Spleen (tissue), 7 donors: ENCODE measurements around the gene NRK.

Experiments used
- CTCF ChIP-seq, 11 experiments: fragments of 200-600 bp in 7 of 11; fragments of 450-650 bp in 4 of 11; sonication (generic) in 4 of 11; IDR thresholded peaks in 8 of 11; conservative IDR thresholded peaks in 3 of 11; 1 replicate in 7 of 11; 2 replicates in 4 of 11; pipeline versions ENCODE4 v1.4.0 to v1.8.0; 2016 to 2021; ENCODE audit warnings: antibody characterized with exemption in 11 of 11, inconsistent platforms in 4 of 11, mild to moderate bottlenecking in 1 of 11
- POLR2A ChIP-seq, 3 donors: fragments of 450-650 bp; IDR thresholded peaks; one replicate each; pipeline ENCODE4 v1.5.1; 2017; ENCODE audit warnings: antibody characterized with exemption in 3 of 3, mild to moderate bottlenecking in 1 of 3
- POLR2AphosphoS5 ChIP-seq, 3 donors: sonication (generic); formaldehyde crosslinking; IDR thresholded peaks; one replicate each; pipeline ENCODE4 v1.5.1; 2017; ENCODE audit warnings: antibody characterized with exemption in 3 of 3
- donor health status: DM: no; HTN: no; CAD: no; lungs with moderate emphysema.
- donor health status: DM: no; HTN: no; CAD: no.
- donor health status: DM: no; HTN: no; CAD: no.

GRCh38 chrX:105816517-105816916, 5.8 kb upstream of the NRK start:
- TF ChIP-seq POLR2A (IDR thresholded peaks at IDR 0.05), result no peak
- no peak for TF ChIP-seq CTCF (IDR thresholded peaks at IDR 0.05 in 8 of 11, conservative IDR thresholded peaks at IDR 0.05 in 3 of 11)
- no peak for TF ChIP-seq POLR2AphosphoS5 (IDR thresholded peaks at IDR 0.05)
